ACC112 (cell line): Measurements from ENCODE around the gene SIGLEC11.

ENCODE experiments used
- H2AFZ ChIP-seq: fragments of 200-600 bp; sonication (generic); one replicate; pipeline ENCODE4 v1.6.0; 2017; ENCODE audit warnings: antibody characterized with exemption, low read length; ENCODE audit not compliant: unreplicated experiment
- H3K27ac ChIP-seq: fragments of 200-600 bp; sonication (generic); 2 replicates; pipeline ENCODE4 v1.5.1; 2014; ENCODE audit warnings: low read depth, mild to moderate bottlenecking, antibody characterized with exemption, low read length, moderate library complexity
- H3K27me3 ChIP-seq: fragments of 200-600 bp; sonication (generic); 2 replicates; pipeline ENCODE4 v1.6.1; 2014; ENCODE audit warnings: mild to moderate bottlenecking, antibody characterized with exemption, low read length, moderate library complexity, mixed read lengths; ENCODE audit not compliant: insufficient read depth
- H3K36me3 ChIP-seq: fragments of 200-600 bp; sonication (generic); 2 replicates; pipeline ENCODE4 v1.6.1; 2016; ENCODE audit warnings: mild to moderate bottlenecking, antibody characterized with exemption, low read length, moderate library complexity, mixed read lengths; ENCODE audit not compliant: insufficient read depth
- H3K4me1 ChIP-seq: fragments of 200-600 bp; sonication (generic); one replicate; pipeline ENCODE4 v1.6.1; 2016; ENCODE audit warnings: low read length, mixed read lengths; ENCODE audit not compliant: insufficient read depth, unreplicated experiment, control insufficient read depth
- H3K4me3 ChIP-seq: fragments of 200-600 bp; sonication (generic); 2 replicates; pipeline ENCODE4 v1.5.1; 2014; ENCODE audit warnings: mild to moderate bottlenecking, low read depth, low read length
- H3K79me2 ChIP-seq: fragments of 200-600 bp; sonication (generic); one replicate; pipeline ENCODE4 v1.6.0; 2016; ENCODE audit warnings: low read length; ENCODE audit not compliant: control insufficient read depth, unreplicated experiment, insufficient read depth

SIGLEC11 gene

GRCh38 chr19:49913720-49914119, 47.3 kb downstream of the SIGLEC11 start:
- peaks cover 4% of the 10 kb centered on the region for H3K4me1 ChIP-seq
- H3K27ac ChIP-seq, result no peak overlapping the region

DNA sequence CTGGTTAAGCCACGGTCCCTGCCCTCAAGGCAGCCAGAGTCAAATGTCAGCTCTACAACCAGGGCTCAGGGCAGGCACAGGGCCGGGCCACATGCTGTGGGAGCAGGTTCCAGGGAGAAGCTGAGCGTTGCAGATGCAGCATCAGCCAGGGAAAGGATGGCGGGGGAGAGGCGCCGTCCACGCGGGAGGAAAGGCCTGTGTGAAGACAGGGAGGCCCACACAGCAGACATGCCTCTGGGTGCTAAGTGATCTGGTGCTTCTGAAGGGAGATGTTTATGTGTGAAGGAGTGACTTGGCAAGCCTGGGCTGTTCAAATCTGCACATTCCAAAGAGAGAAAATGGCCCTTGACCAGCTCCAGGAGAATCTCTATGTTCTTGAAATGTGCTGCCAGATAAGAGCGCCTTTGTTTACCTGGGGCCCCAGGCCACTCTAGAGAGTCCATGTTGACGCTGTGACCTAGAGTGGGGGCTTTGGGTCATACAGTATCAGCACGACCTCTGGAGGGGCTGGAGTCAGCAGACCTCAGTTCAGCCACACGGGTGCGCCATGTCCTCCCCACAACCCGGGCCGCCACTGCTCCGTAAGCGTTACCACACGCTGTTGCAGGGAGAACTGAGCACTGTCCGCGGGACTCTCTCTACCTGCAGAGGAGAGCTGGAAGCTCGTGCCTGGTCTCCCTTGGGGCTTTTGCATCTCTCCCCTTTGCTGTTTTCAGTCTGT, 47.8 kb downstream of the SIGLEC11 start:
- no peak overlapping the region for H3K4me3 ChIP-seq
- no peaks in the 10 kb centered on the region for H3K27me3 ChIP-seq
- no peak overlapping the region for H3K27ac ChIP-seq
- peaks cover 4% of the 10 kb centered on the region for H3K4me1 ChIP-seq
- no peak overlapping the region for H2AFZ ChIP-seq
- H3K79me2 ChIP-seq, result peaks cover 21% of the 10 kb centered on the region
- H3K36me3 ChIP-seq, result no peaks in the 10 kb centered on the region

More at GRCh38 chr19:49913720-49914119, 47.3 kb downstream of the SIGLEC11 start:
- H2AFZ ChIP-seq, result no peak overlapping the region
- no peaks in the 10 kb centered on the region for H3K36me3 ChIP-seq
- H3K27me3 ChIP-seq, result no peaks in the 10 kb centered on the region
- H3K79me2 ChIP-seq, result peaks cover 27% of the 10 kb centered on the region
- H3K4me3 ChIP-seq, result no peak overlapping the region

DNA sequence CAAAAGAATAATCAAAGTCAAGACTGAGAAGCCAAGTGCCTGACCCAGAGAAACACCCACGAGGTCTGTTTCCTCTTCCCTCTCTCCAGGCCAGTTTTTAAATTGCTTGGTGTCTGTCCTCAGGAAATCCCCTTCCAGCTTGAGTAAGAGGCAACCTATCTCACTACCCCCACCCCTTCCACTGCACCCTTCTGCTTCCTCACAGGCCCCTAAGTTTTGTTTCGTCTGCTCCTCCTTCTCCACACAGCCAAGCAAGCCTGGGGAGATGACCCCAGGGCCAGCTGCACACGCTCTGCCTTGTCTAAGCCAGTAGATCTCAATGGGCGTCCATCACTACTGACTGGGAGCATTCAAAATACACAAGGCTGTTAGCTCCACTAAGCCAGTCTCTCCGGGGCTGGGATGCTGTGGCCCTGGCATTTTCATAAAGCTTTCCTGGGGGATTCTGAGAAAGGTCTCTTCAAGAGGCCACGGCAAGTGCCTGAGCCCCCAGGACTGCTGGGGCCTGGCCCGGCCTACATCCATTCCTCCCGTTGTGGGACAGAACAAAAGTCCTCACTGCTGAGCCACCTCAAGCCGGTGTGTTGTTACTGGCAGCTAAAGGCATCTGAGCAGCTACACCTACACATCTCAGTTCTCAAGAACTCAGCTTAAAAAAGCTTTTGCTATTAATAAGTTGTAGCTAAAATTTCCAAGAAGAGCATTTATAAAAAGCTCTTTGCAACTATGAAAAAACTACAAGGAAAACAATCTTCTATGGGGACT, 49.4 kb downstream of the SIGLEC11 start:
- no peak overlapping the region; the same call in 1 of the 2 replicates for H3K27ac ChIP-seq
- no peak overlapping the region for H2AFZ ChIP-seq
- H3K79me2 ChIP-seq, result peaks cover 13% of the 10 kb centered on the region
- no peaks in the 10 kb centered on the region for H3K27me3 ChIP-seq
- no peaks in the 10 kb centered on the region for H3K36me3 ChIP-seq
- peaks cover 4% of the 10 kb centered on the region for H3K4me1 ChIP-seq
- no peak overlapping the region for H3K4me3 ChIP-seq

DNA sequence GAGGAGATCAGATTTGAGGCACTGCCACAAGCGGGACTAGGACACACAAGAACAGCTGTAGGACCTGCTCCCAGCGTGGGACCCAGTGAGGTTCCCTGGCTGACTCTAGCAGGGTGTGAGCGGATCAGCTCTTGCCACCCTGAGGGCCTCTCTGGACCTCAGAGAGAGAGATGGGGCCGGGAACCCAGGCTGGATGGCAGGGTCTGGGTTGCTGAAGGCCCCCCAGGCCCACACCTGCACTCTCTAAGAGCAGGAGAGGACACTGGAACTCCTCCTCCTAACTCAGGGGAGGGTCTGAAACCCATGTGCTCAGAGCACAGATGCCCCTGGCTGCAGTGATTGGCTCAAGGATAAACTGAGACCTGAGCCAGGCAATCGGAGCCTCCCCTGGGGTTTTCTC, 50.8 kb downstream of the SIGLEC11 start:
- H3K27ac ChIP-seq, result no peak overlapping the region
- no peaks in the 10 kb centered on the region for H3K27me3 ChIP-seq
- H3K79me2 ChIP-seq, result peaks cover 4% of the 10 kb centered on the region

DNA sequence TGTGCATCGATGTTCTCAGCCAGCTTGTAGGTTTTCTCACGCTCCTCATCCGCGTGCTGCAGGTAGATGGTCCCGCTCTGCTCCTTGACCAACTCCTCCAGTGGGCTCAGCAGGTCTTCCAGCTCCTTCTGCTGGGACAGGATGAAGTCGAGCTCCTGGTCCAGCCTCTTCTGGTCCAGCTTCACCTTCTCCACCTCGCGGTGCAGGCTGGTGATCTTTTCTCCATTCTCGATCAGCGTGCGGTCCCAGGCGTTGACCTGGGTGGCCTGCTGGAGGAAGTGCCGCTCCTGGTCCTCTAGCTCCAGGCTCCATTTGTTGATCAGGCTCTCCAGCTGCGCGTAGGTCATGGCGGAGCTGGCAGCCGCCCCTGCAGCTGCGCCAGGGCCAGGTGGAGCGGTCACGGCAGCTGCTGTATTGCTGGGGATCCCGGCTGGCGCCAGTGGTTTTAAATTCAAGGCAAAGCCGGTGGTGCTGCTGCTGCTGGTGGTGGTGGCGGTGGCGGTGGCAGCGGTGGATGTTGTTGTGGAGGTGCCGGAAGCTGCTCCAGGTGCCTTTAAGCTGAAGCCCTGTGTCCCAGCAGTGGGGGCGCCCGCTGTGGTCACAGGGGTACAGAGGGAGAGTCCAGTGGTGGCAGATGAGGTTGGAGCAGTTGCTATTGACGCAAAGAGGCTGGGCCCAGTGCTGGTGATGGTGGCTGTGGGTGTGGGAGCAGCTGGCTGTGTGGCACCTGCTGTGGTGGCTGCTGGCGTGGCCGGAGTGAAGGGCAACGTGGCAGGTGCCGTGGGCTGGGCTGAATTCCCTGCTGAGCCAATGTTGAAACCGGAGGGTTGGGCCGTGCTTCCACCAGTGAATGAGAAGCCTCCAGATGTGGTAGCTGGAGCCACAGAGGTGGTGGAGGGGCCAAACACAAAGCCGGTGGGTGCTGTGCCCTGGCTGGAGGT, 52.2 kb downstream of the SIGLEC11 start:
- Histone ChIP-seq H3K79me2 (peaks cover 4% of the 10 kb centered on the region), H3K4me3 (no peak overlapping the region), H3K27ac (no peak overlapping the region), H3K36me3 (no peaks in the 10 kb centered on the region), H3K27me3 (no peaks in the 10 kb centered on the region), H3K4me1 (peaks cover 4% of the 10 kb centered on the region), H2AFZ (no peak overlapping the region)

More for the DNA sequence above, 50.8 kb downstream of the SIGLEC11 start:
- H3K4me3 ChIP-seq, result no peak overlapping the region
- no peak overlapping the region for H2AFZ ChIP-seq
- H3K36me3 ChIP-seq, result no peaks in the 10 kb centered on the region
- H3K4me1 ChIP-seq, result peaks cover 4% of the 10 kb centered on the region

- Histone ChIP-seq H3K79me2 (peaks cover 4% of the 10 kb centered on the region), H3K4me1 (peaks cover 4% of the 10 kb centered on the region), H2AFZ (no peak overlapping the region), H3K4me3 (no peak overlapping the region), H3K36me3 (no peaks in the 10 kb centered on the region), H3K27ac (no peak overlapping the region), H3K27me3 (no peaks in the 10 kb centered on the region)
These were observed 53.1 kb downstream of the SIGLEC11 start for GRCh38 chr19:49907745-49908446.

- H3K27ac ChIP-seq, result no peak overlapping the region
- H3K4me1 ChIP-seq, result peaks cover 4% of the 10 kb centered on the region
- H3K36me3 ChIP-seq, result no peaks in the 10 kb centered on the region
These were observed 54.0 kb downstream of the SIGLEC11 start for GRCh38 chr19:49906879-49907564.

GRCh38 chr19:49904136-49904535, 56.8 kb downstream of the SIGLEC11 start:
- Histone ChIP-seq H3K36me3 (no peaks in the 10 kb centered on the region), H3K4me1 (no peaks in the 10 kb centered on the region), H3K4me3 (no peak overlapping the region), H3K79me2 (no peaks in the 10 kb centered on the region), H3K27me3 (no peaks in the 10 kb centered on the region), H2AFZ (no peak overlapping the region), H3K27ac (no peak overlapping the region)

More at GRCh38 chr19:49906879-49907564, 54.0 kb downstream of the SIGLEC11 start:
- H3K4me3 ChIP-seq, result no peak overlapping the region
- H3K79me2 ChIP-seq, result peaks cover 4% of the 10 kb centered on the region
- no peaks in the 10 kb centered on the region for H3K27me3 ChIP-seq
- H2AFZ ChIP-seq, result no peak overlapping the region
